T-helper 1 cell treated with Interleukin-12 subunit alpha and Interleukin-12 subunit beta and Interleukin-4 antibody, amounts not matched to agents 30 ng/mL and 1 ng/mL, for 36 hours (primary cell): ENCODE results near the gene ASPHD1. TPM values are rescaled to one million over a fixed set of nuclear protein-coding genes. Genes with fewer than 3 reads are reported as not detected.
"Not testable (repeated sequence)": the region's sequence is repeated elsewhere in the genome, so short reads cannot be mapped to it uniquely, and the experiment has no call there.

Source experiments
- intact Hi-C: fragments of 100-400 bp; cut with micrococcal nuclease; formaldehyde crosslinking; loops from one replicate; pipeline ENCODE4 v1.15.1; 2024
- total RNA-seq: library from RNA; stranded (reverse); gene quantifications from 2 replicates; pipeline ENCODE4 v1.2.3, GENCODE V29; 2022

ASPHD1 gene
- total RNA-seq, 1 donor from 2014 or later, result 0.17 TPM

- intact Hi-C loops, result loop anchor here (2.0 to 10.0 kb wide), 3 partner anchors 102 to 730 kb away; partner anchors contain the start of genes FBRS and MVP
Measured at GRCh38 chr16:29927070-29927905, 27.0 kb downstream of the ASPHD1 start.

GRCh38 chr16:29931750-29932149 is 31.5 kb downstream of the ASPHD1 start:
- intact Hi-C loops, result not testable (repeated sequence)

GRCh38 chr16:29940656-29941055 is 40.4 kb downstream of the ASPHD1 start:
- intact Hi-C loops, result no loop called here

GRCh38 chr16:29943846-29944799 is 43.8 kb downstream of the ASPHD1 start:
- intact Hi-C loops, result no loop called here

- intact Hi-C loops, result no loop called here
Measured at GRCh38 chr16:29947897-29948296, 47.6 kb downstream of the ASPHD1 start.

- intact Hi-C loops, result no loop called here
Measured at GRCh38 chr16:29950806-29951461, 50.6 kb downstream of the ASPHD1 start.

- intact Hi-C loops, result no loop called here
Measured at GRCh38 chr16:29951625-29952365, 51.5 kb downstream of the ASPHD1 start.

Other genes with a start within 250 kb of the ASPHD1 start
- 381 and 388 TPM in 2 replicates for gene SPN, start 237.2 kb upstream of the ASPHD1 start, total RNA-seq
- gene QPRT, start 221.3 kb upstream of the ASPHD1 start, total RNA-seq, result 8.0 and 9.1 TPM in 2 replicates
- gene C16orf54, start 154.5 kb upstream of the ASPHD1 start, total RNA-seq, result 61.6 and 65.2 TPM in 2 replicates
- gene ZG16, start 122.2 kb upstream of the ASPHD1 start, total RNA-seq, result not detected in 2 replicates
- 129 and 133 TPM in 2 replicates for gene KIF22, start 109.7 kb upstream of the ASPHD1 start, total RNA-seq
- gene MAZ, start 94.0 kb upstream of the ASPHD1 start, total RNA-seq, result 353 and 357 TPM in 2 replicates
- gene PRRT2, start 88.3 kb upstream of the ASPHD1 start, total RNA-seq, result 0.61 and 0.91 TPM in 2 replicates
- 24.3 and 24.8 TPM in 2 replicates for gene PAGR1, start 84.3 kb upstream of the ASPHD1 start, total RNA-seq
- gene MVP, start 80.0 kb upstream of the ASPHD1 start, total RNA-seq, result 263 and 268 TPM in 2 replicates
- 68.7 and 75.4 TPM in 2 replicates for gene CDIPT, start 37.3 kb upstream of the ASPHD1 start, total RNA-seq
- 0.07 TPM in 2 replicates for gene SEZ6L2, start 938 bp upstream of the ASPHD1 start, total RNA-seq
- 42.2 and 48.4 TPM in 2 replicates for gene KCTD13, start 25.7 kb downstream of the ASPHD1 start, total RNA-seq
- 46.1 and 54.0 TPM in 2 replicates for gene TMEM219, start 61.6 kb downstream of the ASPHD1 start, total RNA-seq
- gene TAOK2, start 73.4 kb downstream of the ASPHD1 start, total RNA-seq, result 39.8 and 41.5 TPM in 2 replicates
- gene HIRIP3, start 95.1 kb downstream of the ASPHD1 start, total RNA-seq, result 35.8 and 36.9 TPM in 2 replicates
- gene INO80E, start 95.8 kb downstream of the ASPHD1 start, total RNA-seq, result 98.2 and 112 TPM in 2 replicates
- gene DOC2A, start 110.5 kb downstream of the ASPHD1 start, total RNA-seq, result not detected in 2 replicates
- not detected in 2 replicates for gene C16orf92, start 122.7 kb downstream of the ASPHD1 start, total RNA-seq
- 1.4 and 2.3 TPM in 2 replicates for gene TLCD3B, start 130.8 kb downstream of the ASPHD1 start, total RNA-seq
- gene ALDOA, start 165.3 kb downstream of the ASPHD1 start, total RNA-seq, result 1,204 and 1,207 TPM in 2 replicates
- 147 and 149 TPM in 2 replicates for gene PPP4C, start 175.5 kb downstream of the ASPHD1 start, total RNA-seq
- gene TBX6, start 191.4 kb downstream of the ASPHD1 start, total RNA-seq, result 0.54 and 0.68 TPM in 2 replicates
- gene YPEL3, start 195.7 kb downstream of the ASPHD1 start, total RNA-seq, result 49.2 and 51.4 TPM in 2 replicates
- 7.6 and 11.2 TPM in 2 replicates for gene GDPD3, start 213.0 kb downstream of the ASPHD1 start, total RNA-seq
- gene MAPK3, start 222.7 kb downstream of the ASPHD1 start, total RNA-seq, result 65.5 and 68.9 TPM in 2 replicates